Right lung (tissue), 5 donors: ENCODE measurements around the gene RUNDC1. TPM values are rescaled to one million over a fixed set of nuclear protein-coding genes. Genes with fewer than 3 reads are reported as not detected.

Experiments used
- DNase-seq, 2 donors: peaks; one replicate each; pipeline ENCODE4 v3.0.0-alpha.2; 2013
- polyA plus RNA-seq, 5 donors: library from polyadenylated mRNA; unstranded; fragments of 120-200 nt; gene quantifications; one replicate each; pipeline versions ENCODE4 v1.2.1 to v1.2.3, GENCODE V29; 2013; ENCODE audit warnings: inconsistent platforms in 1 of 5, low replicate concordance in 1 of 5; ENCODE audit not compliant: insufficient read length in 5 of 5, insufficient read depth in 1 of 5

The RUNDC1 gene
- polyA plus RNA-seq, 5 donors = 10.1 to 12.6 (median 10.6) TPM

- DNase-seq = no peak
These were observed 59.3 kb downstream of the RUNDC1 start for GRCh38 chr17:43039646-43040045.

DNA sequence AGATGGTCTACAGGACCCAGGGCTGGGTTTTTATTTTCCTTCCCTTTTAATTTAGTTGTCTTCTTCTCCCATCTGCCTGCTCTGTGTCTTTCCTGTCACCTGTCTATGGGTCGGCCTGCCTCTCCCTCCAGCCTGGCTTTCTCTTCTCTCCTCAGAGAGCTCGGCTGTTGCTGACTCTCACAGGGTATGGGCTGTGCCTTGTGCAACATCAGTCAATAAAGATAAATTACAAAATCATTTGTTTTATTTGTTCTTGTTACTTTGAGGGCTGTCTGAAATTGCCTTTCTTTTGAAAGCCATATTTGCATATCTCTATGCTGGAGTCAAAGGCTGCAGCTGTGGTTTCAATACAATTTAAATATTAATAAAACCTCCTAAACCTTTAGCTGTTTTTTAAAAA lies 60.3 kb downstream of the RUNDC1 start:
- DNase-seq = no peak

DNA sequence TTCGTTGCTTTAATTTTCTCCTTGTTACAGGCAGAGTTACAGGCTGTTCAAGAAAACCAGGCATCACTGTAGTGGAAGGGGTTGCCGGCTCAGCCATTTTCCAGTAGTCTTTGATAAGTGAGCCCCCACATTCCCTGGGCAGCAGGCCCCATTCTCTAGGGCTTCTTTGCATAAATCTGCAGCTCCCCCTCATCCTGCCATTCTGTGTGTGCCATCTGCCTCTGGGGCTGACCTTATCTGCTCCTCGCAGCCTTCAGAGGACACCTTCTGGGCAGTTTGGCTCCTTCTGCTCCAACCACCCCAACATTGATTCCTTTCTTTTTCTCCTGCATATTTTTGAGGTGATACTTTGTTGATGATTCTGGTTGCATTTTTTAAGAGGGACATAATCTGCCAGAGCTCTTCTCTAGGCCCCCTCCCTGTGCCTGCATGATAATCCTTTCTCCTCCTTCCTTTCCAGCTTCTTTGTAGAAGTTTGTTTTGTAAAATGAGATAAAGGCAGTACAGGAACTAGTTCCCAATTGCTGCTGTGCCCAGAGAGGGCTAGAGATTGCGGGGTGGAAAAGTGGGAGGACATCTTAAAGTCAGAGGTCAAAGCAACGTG lies 61.8 kb downstream of the RUNDC1 start:
- DNase-seq = no peak

Other genes starting within 250 kb of the RUNDC1 start
- 10 to 100 TPM; 27.1 to 51.7 (median 37.1) TPM for gene EZH1, start 235.5 kb upstream of the RUNDC1 start, polyA plus RNA-seq
- 100 to 1,000 TPM; 155 to 221 (median 188) TPM for gene RAMP2, start 219.3 kb upstream of the RUNDC1 start, polyA plus RNA-seq
- 10 to 100 TPM; 66.5 to 77.3 (median 74.6) TPM for gene VPS25, start 207.1 kb upstream of the RUNDC1 start, polyA plus RNA-seq
- 1 to 10 TPM in 4 of 5 donors, under 1 TPM in 1; 0.82 to 2.1 (median 1.6) TPM for gene WNK4, start 200.0 kb upstream of the RUNDC1 start, polyA plus RNA-seq
- 10 to 100 TPM; 83.6 to 96.6 (median 86.7) TPM for gene COA3, start 181.9 kb upstream of the RUNDC1 start, polyA plus RNA-seq
- gene CNTD1, start 181.7 kb upstream of the RUNDC1 start, polyA plus RNA-seq = 1 to 10 TPM; 2.3 to 3.2 (median 2.9) TPM
- gene BECN1, start 156.3 kb upstream of the RUNDC1 start, polyA plus RNA-seq = 10 to 100 TPM; 53.9 to 79.4 (median 68.0) TPM
- 10 to 100 TPM; 65.8 to 81.2 (median 74.9) TPM for gene PSME3, start 147.2 kb upstream of the RUNDC1 start, polyA plus RNA-seq
- gene AOC2, start 136.0 kb upstream of the RUNDC1 start, polyA plus RNA-seq = 1 to 10 TPM; 1.8 to 3.1 (median 2.6) TPM
- gene AOC3, start 129.4 kb upstream of the RUNDC1 start, polyA plus RNA-seq = 100 to 1,000 TPM; 116 to 203 (median 162) TPM
- under 1 TPM in 4 of 5 donors, not detected in 1; 0.04 to 0.12 (median 0.05) TPM for gene G6PC1, start 79.8 kb upstream of the RUNDC1 start, polyA plus RNA-seq
- gene AARSD1, start 16.1 kb upstream of the RUNDC1 start, polyA plus RNA-seq = 10 to 100 TPM; 60.1 to 83.9 (median 66.5) TPM
- gene PTGES3L, start 485 bp upstream of the RUNDC1 start, polyA plus RNA-seq = 1 to 10 TPM; 1.8 to 5.2 (median 2.1) TPM
- gene RPL27, start 17.9 kb downstream of the RUNDC1 start, polyA plus RNA-seq = 1,000 to 10,000 TPM; 1,519 to 2,134 (median 1,704) TPM
- 10 to 100 TPM; 14.6 to 20.5 (median 16.0) TPM for gene IFI35, start 26.2 kb downstream of the RUNDC1 start, polyA plus RNA-seq
- gene VAT1, start 41.8 kb downstream of the RUNDC1 start, polyA plus RNA-seq = 100 to 1,000 TPM; 105 to 148 (median 128) TPM
- gene RND2, start 44.7 kb downstream of the RUNDC1 start, polyA plus RNA-seq = 1 to 10 TPM; 1.6 to 2.2 (median 1.9) TPM
- gene BRCA1, start 144.8 kb downstream of the RUNDC1 start, polyA plus RNA-seq = 10 to 100 TPM; 10.4 to 24.6 (median 17.4) TPM
- 100 to 1,000 TPM in 4 of 5 donors, 10 to 100 TPM in 1; 80.4 to 126 (median 108) TPM for gene NBR1, start 190.6 kb downstream of the RUNDC1 start, polyA plus RNA-seq
- 10 to 100 TPM in 4 of 5 donors, 1 to 10 TPM in 1; 9.1 to 12.0 (median 11.0) TPM for gene TMEM106A, start 231.3 kb downstream of the RUNDC1 start, polyA plus RNA-seq
- gene CCDC200, start 248.1 kb downstream of the RUNDC1 start, polyA plus RNA-seq = 10 to 100 TPM in 4 of 5 donors, 1 to 10 TPM in 1; 8.8 to 19.9 (median 16.0) TPM